ENCODE measurements around the gene LRRC8D. TPM values are rescaled to one million over a fixed set of nuclear protein-coding genes. Genes with fewer than 3 reads are reported as not detected.
A peak's percentile ranks its signal among the peaks of the same experiment; 100 is the strongest.
"Not testable (repeated sequence)": the region's sequence is repeated elsewhere in the genome, so short reads cannot be mapped to it uniquely, and the experiment has no call there.

LRRC8D gene
- polyA plus RNA-seq (ENCODE audit: insufficient read length): 7.0 TPM

DNA sequence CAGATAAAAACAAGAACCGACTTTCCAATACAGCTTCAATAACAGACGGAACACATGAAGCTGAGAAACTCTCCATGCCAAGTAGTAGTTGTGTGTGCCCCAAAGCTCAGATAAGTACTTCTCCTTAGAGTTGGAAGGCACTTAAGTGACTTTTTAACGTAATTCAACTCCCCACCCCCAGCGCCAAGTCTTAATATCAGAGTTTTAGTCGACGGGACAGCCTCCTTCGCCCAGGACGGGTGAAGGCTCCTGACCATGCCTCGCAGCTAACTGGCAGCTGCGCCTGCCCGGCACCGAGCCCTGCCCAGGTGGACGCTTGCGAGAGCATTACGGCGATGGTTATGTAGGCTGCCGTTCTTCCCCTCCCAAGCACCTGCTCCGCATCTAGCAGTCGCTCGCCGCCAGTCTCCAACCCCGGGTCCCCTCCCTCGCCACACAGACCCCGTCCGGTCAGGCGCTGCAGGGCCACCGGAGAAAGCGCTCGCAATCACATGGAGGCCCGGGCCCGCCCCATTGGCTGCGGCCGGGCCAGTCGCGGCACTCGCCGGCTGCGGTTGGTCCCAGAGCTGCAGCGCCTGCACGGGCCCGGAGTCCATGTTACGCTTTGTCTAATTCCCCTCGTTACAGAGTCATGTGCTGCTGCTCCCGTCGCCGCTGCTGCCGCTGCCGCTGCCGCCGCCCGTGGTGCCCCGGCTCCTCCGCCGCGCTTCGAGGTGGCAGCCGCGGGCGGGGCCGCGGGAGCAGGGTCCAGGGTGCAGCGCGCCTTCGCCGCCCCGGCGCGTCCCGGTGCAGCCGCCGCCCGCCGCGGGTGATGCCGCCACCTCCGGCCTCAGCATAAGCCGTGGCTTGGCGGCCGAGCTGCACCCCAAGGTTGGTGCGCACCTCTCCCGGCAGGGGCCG is at the start of gene LRRC8D:
LRRC8D (plus strand) TSS at position 611 of the 900 bp plus-strand sequence. CDS start 112,037 bp downstream, outside the sequence.
- DNase-seq (ENCODE audit: low read depth): no peak

DNA sequence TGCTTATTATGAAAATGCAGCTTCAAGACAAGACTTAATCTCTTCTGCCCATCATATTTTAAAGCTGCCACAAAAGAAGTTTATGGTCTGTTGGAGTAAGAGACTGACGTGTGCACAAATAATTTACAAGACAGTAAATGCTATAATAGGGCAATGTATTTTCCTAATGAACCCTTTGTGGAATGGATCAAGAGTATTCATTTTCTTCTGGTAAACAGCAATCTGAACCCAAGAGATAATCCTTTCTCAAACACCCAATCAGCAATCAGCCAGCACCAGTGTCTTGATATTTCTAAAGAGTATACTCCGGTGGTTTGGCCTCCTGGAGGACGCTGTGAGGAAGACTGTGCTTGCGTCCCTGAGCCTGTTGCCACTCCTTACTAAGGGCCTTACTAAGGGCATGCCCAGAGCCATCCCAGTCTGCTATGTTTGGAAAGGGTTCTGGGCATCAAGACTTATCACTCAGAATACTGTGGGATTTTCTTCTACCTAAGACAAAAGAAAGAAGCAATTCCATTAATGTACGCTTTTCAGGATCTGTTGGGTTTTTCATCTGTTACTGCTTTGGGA is 48.8 kb upstream of the LRRC8D start:
- DNase-seq (ENCODE audit: low read depth): no peak

DNA sequence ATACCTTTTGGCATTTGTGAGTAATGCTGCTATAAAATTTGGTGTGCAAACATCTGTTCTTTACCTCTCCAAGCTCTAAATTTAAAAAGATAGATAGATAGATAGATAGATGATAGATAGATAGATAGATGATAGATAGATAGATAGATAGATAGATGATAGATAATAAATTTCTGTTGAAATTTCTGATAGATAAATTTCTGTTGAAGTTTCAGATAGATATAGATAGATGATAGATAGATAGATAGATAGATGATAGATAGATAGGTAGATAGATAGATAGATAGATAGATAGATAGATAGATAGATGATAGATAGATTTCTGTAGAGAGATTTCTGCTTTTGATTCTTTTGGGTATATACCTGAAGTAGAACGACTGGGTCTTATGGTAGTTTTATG is 44.7 kb upstream of the LRRC8D start:
- DNase-seq (ENCODE audit: low read depth): not testable (repeated sequence)

DNA sequence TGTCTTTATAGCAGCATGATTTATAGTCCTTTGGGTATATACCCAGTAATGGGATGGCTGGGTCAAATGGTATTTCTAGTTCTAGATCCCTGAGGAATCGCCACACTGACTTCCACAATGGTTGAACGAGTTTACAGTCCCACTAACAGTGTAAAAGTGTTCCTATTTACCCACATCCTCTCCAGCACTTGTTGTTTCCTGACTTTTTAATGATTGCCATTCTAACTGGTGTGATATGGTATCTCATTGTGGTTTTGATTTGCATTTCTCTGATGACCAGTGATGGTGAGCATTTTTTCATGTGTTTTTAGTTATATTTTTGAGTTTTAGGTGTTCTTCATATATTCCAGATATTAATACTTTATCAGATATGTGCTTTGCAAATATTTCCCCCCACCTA is 43.6 kb upstream of the LRRC8D start:
- DNase-seq (ENCODE audit: low read depth): not testable (repeated sequence)

DNA sequence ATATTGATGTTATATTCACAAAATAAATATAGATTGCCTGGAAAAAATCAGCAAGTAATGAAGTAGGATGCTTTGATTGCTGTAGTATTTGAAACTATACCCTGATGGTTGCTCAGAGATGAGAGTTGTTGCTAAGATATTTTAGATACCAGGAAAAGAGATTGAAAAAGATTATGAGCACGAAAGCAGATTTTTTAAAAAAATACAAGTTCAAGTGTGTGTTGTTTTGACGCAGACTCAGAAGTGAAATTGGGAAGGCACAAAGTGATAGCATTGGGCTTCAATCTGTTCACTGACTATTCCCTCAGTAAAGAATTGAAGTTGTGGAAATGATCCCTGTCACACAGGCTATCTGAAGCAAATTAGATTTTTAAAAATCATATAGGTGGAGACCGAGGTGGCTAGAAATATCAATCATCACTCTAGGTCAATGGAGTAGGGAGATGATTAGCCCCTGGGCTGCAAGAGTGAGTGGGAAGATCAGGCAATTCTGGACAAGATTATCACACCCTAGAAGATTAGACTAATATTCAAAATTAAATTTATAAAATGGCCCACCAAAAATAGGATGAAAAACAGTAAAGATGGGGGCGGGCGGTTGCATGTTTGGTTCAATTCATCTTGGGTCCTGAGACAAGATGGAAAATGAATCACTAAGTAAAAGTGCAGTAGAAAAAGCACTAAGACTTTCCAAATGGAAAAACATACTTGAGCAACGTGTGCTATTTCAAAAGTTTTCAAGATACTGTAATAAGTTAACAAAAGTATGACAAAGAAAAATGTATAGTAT is 41.5 kb upstream of the LRRC8D start:
- no peak for DNase-seq (ENCODE audit: low read depth)

DNA sequence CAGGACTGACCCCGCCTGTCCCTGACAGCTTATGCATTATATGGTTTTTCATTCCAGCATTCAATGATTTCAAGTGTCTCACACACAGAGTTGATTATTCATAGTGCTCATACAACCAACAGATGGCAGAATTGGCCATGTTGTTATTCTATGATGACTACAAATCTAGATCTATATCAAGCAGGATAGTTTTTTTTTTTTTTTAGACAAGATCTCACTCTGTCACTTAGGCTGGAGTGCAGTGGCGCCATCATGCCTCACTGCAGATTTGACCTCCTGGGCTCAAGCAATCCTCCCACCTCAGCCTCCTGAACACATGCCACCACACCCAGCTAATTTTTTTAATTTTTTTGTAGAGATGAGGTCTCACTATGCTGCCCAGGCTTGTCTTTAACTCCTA is 40.1 kb upstream of the LRRC8D start:
- DNase-seq (ENCODE audit: low read depth): no peak

DNA sequence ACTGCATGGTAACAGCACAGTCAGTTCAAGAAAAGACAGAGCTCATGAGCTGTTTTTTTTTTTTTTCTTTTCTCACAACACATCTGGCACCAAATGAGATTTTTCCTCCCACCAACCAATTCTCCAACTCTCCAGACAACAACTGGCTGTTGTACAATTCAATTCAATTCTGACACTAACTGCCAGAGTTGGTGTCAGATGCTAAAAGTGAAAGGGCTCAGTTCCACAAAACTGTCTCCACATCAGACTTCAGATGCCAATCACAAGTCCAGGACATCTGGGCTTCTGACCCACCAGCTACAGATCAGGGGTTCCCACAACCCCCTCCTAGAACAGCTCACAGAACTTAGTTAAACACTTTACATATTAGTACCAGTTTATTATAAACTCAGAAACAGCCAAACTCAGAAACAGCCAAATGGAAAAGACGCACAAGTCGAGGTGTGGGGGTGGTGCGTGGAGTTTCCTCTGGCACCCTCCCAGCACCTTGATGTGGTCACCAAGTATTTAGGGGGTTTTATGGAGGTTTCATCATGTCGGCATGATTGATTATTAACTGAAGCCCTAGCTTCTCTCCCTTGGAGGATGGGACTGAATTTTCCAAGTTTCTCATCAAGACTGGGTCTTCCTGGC is 39.2 kb upstream of the LRRC8D start:
- no peak for DNase-seq (ENCODE audit: low read depth)

DNA sequence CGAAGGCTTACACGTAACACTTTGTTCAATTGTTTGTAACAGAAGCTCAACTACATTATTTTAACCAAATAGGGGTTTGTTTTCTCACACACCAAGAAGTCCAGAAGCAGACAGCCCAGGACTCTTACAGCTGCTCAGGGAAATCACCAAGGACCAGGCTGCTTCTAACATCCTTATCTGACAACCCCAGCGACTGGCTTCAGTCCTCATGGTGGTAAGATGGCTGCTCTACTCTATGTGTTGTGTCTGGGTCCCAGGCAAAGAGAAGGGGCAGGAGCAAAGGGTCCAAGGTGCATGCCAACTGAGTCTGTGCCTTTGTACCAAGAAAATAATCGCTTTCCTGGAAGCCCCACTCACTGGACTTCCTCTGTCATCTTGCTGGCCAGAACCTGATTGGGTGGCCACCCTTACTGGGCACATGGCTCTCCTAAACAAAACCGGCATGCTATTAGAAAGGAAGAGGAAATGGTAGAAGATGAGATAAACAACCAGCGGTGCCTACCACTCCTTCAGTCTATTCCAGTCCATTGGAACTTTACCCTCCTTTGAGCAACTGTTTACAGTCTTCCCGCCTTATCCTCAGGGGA is 34.1 kb upstream of the LRRC8D start:
- DNase-seq (ENCODE audit: low read depth): no peak

DNA sequence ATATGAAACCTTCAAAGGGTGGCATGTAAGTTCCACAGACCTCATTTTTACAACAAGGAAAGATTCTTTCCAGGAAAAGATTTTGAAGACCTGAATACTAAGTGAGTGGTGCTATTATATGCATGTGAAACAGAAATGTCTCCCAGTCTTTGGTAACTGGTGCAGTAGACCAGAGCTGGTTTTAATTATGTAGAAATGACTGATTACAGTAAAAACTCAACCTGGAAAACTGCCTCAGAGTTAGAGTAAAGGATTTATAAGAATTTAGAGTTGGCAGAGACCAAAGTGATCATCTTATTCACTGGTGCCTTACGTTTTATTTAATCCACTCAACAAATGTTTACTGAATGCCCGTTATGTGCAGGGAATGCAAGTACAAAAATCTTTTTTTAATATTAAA is 30.2 kb upstream of the LRRC8D start:
- DNase-seq (ENCODE audit: low read depth): no peak

DNA sequence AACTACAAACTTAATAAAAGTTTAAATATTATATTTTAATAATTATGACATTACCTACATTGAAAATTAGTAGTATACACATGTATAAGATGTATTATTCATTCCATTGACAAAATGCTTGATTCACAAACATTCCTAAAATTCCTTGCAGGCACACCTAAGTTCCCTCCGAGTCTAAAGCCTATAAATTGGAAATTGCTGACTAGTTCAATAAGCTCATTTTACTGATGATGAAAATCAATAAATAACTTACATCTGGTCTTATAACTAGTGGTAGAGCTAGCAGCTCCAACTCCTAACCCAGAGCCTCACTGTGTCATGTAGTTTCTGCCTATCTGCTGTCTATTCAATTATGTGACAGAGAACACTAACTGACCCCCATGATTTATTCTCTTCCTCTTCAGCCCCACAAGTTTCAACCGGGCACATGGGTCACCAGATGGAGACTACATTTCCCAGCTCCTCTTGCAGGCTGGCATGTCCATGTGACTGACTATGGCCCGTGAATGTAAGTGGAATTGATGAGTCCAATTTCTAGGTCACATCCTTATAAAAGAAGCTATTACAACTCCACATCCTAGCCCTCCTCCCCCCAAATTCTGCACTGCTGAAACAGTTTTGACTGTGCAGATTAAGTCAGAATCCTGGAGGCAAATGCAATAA is 29.6 kb upstream of the LRRC8D start:
- no peak for DNase-seq (ENCODE audit: low read depth)

DNA sequence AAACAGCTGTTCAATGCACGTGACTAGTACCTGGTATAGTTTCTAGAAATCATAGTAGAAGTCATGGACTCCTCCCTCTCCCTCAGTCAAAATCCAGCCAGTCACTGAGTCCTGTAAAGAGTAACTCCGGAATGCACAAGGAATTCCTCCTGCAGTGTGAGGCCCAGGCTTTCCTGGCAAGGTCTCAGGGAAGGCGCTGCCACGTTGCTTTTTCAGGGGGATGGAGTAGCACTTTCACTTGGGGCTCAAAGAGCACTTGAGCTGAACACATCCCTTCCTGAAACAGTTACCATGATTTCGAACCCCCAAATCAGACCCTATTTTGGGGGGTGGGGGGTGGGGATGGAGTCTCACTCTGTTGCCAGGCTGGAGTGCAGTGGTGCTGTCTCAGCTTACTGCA is 26.4 kb upstream of the LRRC8D start:
- no peak for DNase-seq (ENCODE audit: low read depth)

DNA sequence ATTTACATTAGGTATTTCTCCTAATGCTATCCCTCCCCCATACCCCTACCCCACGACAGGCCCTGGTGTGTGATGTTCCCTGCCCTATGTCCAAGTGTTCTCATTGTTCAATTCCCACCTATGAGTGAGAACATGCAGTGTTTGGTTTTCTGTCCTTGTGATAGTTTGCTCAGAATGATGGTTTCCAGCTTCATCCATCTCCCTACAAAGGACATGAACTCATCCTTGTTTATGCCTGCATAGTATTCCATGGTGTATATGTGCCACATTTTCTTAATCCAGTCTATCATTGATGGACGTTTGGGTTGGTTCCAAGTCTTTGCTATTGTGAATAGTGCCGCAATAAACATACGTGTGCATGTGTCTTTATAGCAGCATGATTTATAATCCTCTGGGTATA is 25.3 kb upstream of the LRRC8D start:
- DNase-seq (ENCODE audit: low read depth): not testable (repeated sequence)

DNA sequence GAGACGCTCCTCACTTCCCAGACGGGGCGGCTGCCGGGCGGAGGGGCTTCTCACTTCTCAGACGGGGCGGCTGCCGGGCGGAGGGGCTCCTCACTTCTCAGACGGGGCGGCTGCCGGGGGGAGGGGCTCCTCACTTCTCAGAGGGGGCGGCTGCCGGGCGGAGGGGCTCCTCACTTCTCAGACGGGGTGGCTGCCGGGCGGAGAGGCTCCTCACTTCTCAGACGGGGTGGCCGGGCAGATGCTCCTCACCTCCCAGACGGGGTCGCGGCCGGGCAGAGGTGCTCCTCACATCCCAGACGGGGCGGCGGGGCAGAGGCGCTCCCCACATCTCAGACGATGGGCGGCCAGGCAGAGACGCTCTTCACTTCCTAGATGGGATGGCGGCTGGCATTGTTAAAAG is 23.0 kb upstream of the LRRC8D start:
- not testable (repeated sequence) for DNase-seq (ENCODE audit: low read depth)

DNA sequence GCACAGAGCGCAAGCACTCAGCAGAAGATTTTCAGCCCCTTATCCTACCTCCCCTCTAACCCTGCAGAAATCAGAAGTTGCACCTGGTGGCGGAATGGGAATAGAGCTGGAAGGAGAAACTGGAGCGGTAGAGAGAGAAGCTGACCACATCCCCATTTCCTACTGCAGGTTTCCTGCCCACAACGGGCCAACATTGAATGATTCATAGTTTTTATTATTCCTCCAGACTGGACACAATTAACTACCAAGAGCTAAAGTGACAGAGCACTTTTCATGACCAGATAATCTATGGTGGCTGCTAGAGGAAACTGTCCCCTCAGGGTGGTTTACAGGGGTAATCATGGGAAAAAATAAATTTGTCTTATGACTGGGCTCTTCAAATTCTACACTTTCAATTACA is 21.3 kb upstream of the LRRC8D start:
- DNase-seq (ENCODE audit: low read depth): no peak

DNA sequence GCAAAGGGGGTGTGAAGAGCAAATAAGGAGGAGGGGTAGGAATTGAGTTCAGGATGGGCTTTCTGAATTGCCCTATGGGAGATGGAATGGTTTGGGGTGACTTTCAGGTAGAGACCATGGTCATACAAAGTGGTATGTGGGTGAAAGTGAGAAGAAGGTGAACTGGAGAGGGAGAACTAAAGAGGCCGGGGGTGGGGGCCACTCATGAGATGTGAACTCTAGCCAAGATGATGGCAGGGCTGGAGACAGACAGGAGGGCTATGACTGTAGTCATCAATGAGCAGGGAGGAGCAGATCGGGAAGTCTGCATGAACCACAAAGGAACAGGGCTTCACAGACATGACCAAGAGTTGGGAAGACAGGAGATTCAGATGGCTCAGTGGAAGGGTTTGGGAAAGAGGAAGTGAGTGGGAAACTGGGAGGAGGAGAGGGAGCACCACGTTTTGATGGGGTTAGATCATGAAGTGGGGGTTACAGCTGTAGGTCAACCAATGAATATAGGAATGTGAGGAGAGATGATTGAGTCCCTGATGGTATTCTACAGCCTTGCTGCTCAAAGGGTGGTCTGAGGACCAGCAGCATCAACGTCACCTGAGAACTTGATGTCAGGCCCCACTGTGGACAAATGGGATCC is 20.7 kb upstream of the LRRC8D start:
- DNase-seq (ENCODE audit: low read depth): no peak

DNA sequence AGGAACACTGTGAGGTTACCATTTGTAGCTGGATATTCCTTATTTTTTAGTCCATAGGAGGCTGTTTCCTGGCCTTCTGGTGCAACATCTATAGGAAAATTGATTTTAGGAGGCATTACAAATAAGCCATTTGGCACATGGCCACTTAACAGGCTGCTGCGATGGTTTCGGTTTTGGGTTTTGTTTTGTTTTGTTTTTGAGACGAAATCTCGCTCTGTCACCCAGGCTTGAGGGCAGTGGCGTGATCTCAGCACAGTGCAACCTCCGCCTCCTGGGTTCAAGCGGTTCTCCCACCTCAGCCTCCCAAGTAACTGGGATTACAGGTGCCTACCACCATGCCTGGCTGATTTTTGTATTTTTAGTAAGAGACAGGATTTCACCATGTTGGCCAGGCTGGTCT is 20.1 kb upstream of the LRRC8D start:
- no peak for DNase-seq (ENCODE audit: low read depth)

DNA sequence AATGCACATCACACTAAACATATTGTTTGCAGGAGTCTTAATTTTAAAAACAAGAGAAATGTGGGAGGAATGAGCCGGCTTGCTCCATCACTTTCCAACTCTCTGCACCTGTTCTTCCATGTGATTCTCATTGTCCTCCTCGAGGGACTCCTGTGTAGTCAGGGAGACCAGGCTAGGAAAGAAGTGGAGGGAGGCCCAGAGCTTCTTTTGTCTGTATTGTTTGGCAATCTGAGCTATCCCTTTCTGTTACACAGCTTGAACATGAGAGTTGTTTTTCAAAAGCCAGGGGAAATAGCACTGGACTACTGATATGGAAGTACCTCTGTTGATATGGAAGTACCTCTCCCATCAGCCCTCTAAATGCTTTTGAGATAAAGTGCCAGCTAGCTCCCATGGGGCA is 18.8 kb upstream of the LRRC8D start:
- DNase-seq (ENCODE audit: low read depth): no peak

DNA sequence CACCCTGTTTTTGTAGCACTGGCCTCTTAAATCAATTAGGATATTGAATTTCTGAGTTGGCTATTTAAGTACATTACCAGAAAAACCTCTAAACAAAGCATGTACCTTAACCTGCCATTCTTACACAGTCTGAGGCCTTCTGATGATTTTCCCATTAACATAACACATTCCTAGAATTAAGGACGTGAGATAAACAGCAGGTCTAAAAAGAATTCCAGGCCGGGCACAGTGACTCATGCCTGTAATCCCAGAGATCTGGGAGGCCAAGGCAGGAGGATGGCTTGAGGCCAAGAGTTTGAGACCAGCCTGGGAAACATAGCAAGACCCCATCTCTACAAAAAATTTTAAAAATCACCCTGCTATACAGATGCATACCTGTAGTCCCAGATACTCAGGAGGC is 18.0 kb upstream of the LRRC8D start:
- DNase-seq (ENCODE audit: low read depth): no peak

DNA sequence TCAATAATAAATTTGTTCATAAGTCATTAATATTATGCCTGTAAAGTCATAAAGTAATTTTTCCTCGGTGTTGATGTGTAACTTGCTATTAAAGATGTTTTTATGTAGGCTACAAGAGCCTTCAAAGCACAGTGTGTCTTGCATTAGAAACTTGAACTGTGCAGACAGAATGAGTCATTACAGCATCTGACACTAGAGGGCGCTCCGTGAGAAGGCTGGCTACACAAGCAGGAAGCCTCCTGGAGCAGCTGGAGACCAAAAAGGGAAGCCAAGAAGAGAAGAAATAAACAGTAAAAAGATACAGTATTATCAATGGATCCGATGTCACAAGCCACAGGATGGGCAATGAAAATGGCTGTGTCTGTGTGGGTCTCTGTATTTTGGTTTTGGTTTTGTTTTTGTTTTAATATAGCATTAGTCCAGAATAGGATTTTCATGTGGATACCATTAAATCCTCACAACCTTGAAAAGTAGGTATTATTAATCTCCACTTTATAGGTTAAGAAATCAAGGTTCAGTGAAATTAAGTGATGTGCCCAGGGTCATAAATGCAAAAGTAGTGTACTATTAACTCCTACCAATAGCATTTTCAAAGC is 16.1 kb upstream of the LRRC8D start:
- peak; percentile 62 for DNase-seq (ENCODE audit: low read depth)

DNA sequence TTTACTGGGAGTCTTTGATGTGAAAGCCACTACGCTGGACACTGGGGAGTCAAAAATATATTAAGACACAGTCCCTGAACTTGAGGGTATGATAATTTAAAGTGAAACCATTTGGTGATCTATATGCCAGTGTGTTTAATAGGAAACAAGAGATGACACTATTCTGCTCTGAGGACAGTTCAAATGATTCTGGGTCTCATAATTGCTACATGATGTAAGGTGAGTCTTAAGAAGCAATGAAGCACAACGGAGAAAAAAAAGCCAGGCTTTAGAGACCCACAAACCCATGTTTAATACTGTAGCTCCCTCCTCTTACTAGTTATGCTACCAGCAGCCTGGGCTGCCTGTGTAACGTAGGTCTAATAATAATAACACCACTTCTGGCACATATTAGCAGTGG is 14.2 kb upstream of the LRRC8D start:
- no peak for DNase-seq (ENCODE audit: low read depth)
